Neuronal stem cell (in vitro differentiated cells): ENCODE data around the gene FAM20C.

Experiments used
- DNase-seq: peaks from one replicate; pipeline ENCODE4 v3.0.0-alpha.2; 2013; ENCODE audit warnings: low spot score
- H2AFZ ChIP-seq: one replicate; pipeline ENCODE4 v1.6.1; 2013; ENCODE audit warnings: mild to moderate bottlenecking, low read length, inconsistent platforms
- H2AK5ac ChIP-seq: 2 replicates; pipeline ENCODE4 v1.6.1; 2013; ENCODE audit warnings: low read depth, mild to moderate bottlenecking, inconsistent platforms, low read length, moderate library complexity, mixed read lengths
- H2BK120ac ChIP-seq: 2 replicates; pipeline ENCODE4 v1.6.1; 2013; ENCODE audit warnings: low read depth, mild to moderate bottlenecking, inconsistent platforms, low read length, moderate library complexity, mixed read lengths
- H2BK12ac ChIP-seq: one replicate; pipeline ENCODE4 v1.6.1; 2013; ENCODE audit warnings: low read length, inconsistent platforms
- H2BK15ac ChIP-seq: 2 replicates; pipeline ENCODE4 v1.6.1; 2013; ENCODE audit warnings: mild to moderate bottlenecking, low read length, inconsistent platforms, mixed read lengths
- H2BK5ac ChIP-seq: one replicate; pipeline ENCODE4 v1.6.1; 2013; ENCODE audit warnings: inconsistent platforms, mild to moderate bottlenecking, low read length, moderate library complexity
- H3K14ac ChIP-seq: one replicate; pipeline ENCODE4 v1.6.1; 2013; ENCODE audit warnings: low read length, inconsistent platforms
- H3K18ac ChIP-seq: 2 replicates; pipeline ENCODE4 v1.6.1; 2013; ENCODE audit warnings: low read length, inconsistent platforms
- H3K23ac ChIP-seq: 2 replicates; pipeline ENCODE4 v1.6.1; 2013; ENCODE audit warnings: low read depth, mild to moderate bottlenecking, mixed read lengths, low read length, inconsistent platforms; ENCODE audit not compliant: poor library complexity
- H3K27ac ChIP-seq: replicated peaks from 3 replicates; pipeline ENCODE4 v1.5.1; 2013; ENCODE audit warnings: low read length, inconsistent platforms
- H3K27me3 ChIP-seq, 3 experiments: 2 replicates each; pipeline ENCODE4 v1.6.1; 2013; ENCODE audit warnings: low read length in 3 of 3, mild to moderate bottlenecking in 2 of 3, inconsistent platforms in 1 of 3, low read depth in 1 of 3, mixed read lengths in 1 of 3, moderate library complexity in 1 of 3; ENCODE audit not compliant: control insufficient read depth in 3 of 3, insufficient read depth in 3 of 3
- H3K36me3 ChIP-seq, 2 donors: replicated peaks in 1 of 2; 2 replicates each; pipeline ENCODE4 v1.6.1; 2013; ENCODE audit warnings: low read length in 2 of 2; ENCODE audit not compliant: control insufficient read depth in 2 of 2, insufficient read depth in 2 of 2
- H3K4ac ChIP-seq: 2 replicates; pipeline ENCODE4 v1.6.1; 2013; ENCODE audit warnings: inconsistent platforms, mild to moderate bottlenecking, low read length, moderate library complexity
- H3K4me1 ChIP-seq, 2 donors: 1 replicate in 1 of 2; 2 replicates in 1 of 2; pipeline ENCODE4 v1.6.1; 2013; ENCODE audit warnings: low read length in 2 of 2, low read depth in 1 of 2; ENCODE audit not compliant: control insufficient read depth in 2 of 2, insufficient read depth in 1 of 2
- H3K4me2 ChIP-seq: one replicate; pipeline ENCODE4 v1.6.1; 2013; ENCODE audit warnings: mild to moderate bottlenecking, low read length, inconsistent platforms; ENCODE audit not compliant: insufficient read depth, poor library complexity, severe bottlenecking
- H3K4me3 ChIP-seq, 2 donors: 2 replicates each; pipeline ENCODE4 v1.5.1; 2013; ENCODE audit warnings: low read length in 2 of 2, mild to moderate bottlenecking in 2 of 2, inconsistent platforms in 1 of 2, moderate library complexity in 1 of 2
- H3K79me1 ChIP-seq: one replicate; pipeline ENCODE4 v1.6.1; 2013; ENCODE audit warnings: low read depth, mild to moderate bottlenecking, inconsistent platforms, low read length, moderate library complexity
- H3K9ac ChIP-seq: one replicate; pipeline ENCODE4 v1.6.1; 2013; ENCODE audit warnings: mild to moderate bottlenecking, low read depth, low read length, inconsistent platforms; ENCODE audit not compliant: poor library complexity
- H3K9me3 ChIP-seq, 2 donors: replicated peaks in 1 of 2; 2 replicates each; pipeline versions ENCODE3 to v1.6.1; 2013; ENCODE audit warnings: low read length in 2 of 2, mild to moderate bottlenecking in 2 of 2, inconsistent platforms in 1 of 2, low read depth in 1 of 2, mixed read lengths in 1 of 2, moderate library complexity in 1 of 2; ENCODE audit not compliant: control insufficient read depth in 2 of 2, insufficient read depth in 1 of 2
- H4K8ac ChIP-seq: one replicate; pipeline ENCODE4 v1.6.1; 2013; ENCODE audit warnings: low read depth, mild to moderate bottlenecking, inconsistent platforms, low read length, moderate library complexity
- H4K91ac ChIP-seq: one replicate; pipeline ENCODE4 v1.6.1; 2013; ENCODE audit warnings: low read length, low read depth, mild to moderate bottlenecking, inconsistent platforms; ENCODE audit not compliant: poor library complexity
- WGBS, 2 donors: extraction: QIAGEN DNeasy Blood & Tissue Kit; methylation state at CpG; one replicate each; pipeline ENCODE4 v1.1.7; 2013; ENCODE audit warnings: missing lambda C conversion rate in 2 of 2, mixed read lengths in 1 of 2; ENCODE audit not compliant: insufficient read length in 2 of 2, insufficient replicate concordance in 1 of 2; ENCODE audit errors: extremely low coverage in 2 of 2; 5-methylcytosine and 5-hydroxymethylcytosine counted together

Gene FAM20C

DNA sequence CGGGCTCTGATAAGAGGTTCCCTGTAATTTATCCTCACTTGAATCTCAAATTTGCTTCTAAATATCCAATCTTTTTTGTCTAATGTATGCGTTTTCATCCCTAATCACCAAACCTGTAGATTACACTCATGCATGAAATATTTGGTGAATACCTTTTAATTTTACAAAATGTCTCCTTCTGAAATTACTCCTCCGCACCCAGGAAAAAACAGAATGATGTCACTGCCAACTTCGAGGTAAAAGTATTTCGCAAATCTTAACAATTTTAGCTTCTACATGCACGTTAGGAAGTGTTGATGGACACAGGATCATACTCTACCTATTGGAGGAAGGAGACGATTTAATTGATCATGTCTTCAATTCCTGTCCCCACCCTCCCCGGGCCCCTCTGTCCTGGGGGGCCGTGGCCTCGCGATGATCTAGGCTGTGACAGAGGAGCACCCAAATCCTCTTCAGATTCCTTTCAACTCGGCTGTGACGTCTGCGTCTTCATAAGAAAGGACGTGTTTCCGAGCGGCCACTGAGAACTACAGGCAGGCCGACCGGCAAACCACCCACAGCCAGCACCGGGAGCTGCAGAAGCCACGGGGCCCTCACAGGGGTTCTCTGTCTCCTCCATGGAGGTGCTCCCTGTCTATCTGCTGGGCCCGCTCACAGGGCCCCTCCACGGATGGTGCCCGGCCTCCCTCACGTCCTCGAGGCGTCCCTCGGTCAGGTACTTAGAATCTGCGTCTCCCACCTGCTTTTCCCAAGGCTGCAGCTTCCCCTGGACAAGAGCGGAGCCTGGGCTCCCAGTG lies 8.7 kb upstream of the FAM20C start:
- Histone ChIP-seq H2AFZ (no peak overlapping the region), H3K4me1 (no peaks in the 10 kb centered on the region), H2AK5ac (no peak overlapping the region), H3K4ac (no peak overlapping the region), H2BK120ac (no peak overlapping the region), H3K18ac (no peak overlapping the region), H3K9me3 (no peaks in the 10 kb centered on the region), H3K27ac (no peak overlapping the region), H4K8ac (no peak overlapping the region), H4K91ac (no peak overlapping the region), H2BK12ac (no peak overlapping the region), H3K4me3 (no peak overlapping the region), H3K14ac (no peak overlapping the region), H2BK5ac (no peak overlapping the region), H3K4me2 (no peak overlapping the region), H3K23ac (no peak overlapping the region), H3K27me3 (peaks cover 0 to 80% (median 0%) of the 10 kb centered on the region in 3 experiments), H2BK15ac (no peak overlapping the region), H3K79me1 (peaks cover 3% of the 10 kb centered on the region), H3K36me3 (no peaks in the 10 kb centered on the region), H3K9ac (no peak overlapping the region)
- DNase-seq = no peak
- no CpG with 5 or more reads among the region's 30 CpGs for WGBS, 2 donors

- H2BK15ac ChIP-seq = no peak overlapping the region
- H4K91ac ChIP-seq = no peak overlapping the region
- H3K79me1 ChIP-seq = peaks cover 3% of the 10 kb centered on the region
- peak overlapping the region; percentile 40 for H3K23ac ChIP-seq
- no peak overlapping the region for H2BK5ac ChIP-seq
- H2AK5ac ChIP-seq = peak overlapping the region; percentile 51
- no peak overlapping the region for H3K4ac ChIP-seq
- no peak overlapping the region for H2AFZ ChIP-seq
- no peak overlapping the region for H3K4me3 ChIP-seq
- no peak for DNase-seq
- no peak overlapping the region for H2BK120ac ChIP-seq
- H3K9ac ChIP-seq = no peak overlapping the region
- peak overlapping the region; percentile 41 for H3K14ac ChIP-seq
- no CpG with 5 or more reads among the region's 27 CpGs for WGBS, 2 donors
- peak overlapping the region; percentile 78 for H3K18ac ChIP-seq
- H3K27ac ChIP-seq = no peak overlapping the region
- no peak overlapping the region for H2BK12ac ChIP-seq
- peaks cover 0 to 74% (median 0%) of the 10 kb centered on the region in 3 experiments for H3K27me3 ChIP-seq
- no peaks in the 10 kb centered on the region for H3K4me1 ChIP-seq
- H3K36me3 ChIP-seq = no peaks in the 10 kb centered on the region
- no peaks in the 10 kb centered on the region for H3K9me3 ChIP-seq
- H3K4me2 ChIP-seq = no peak overlapping the region
- no peak overlapping the region for H4K8ac ChIP-seq
These were observed 7.8 kb upstream of the FAM20C start for GRCh38 chr7:184294-185264.

DNA sequence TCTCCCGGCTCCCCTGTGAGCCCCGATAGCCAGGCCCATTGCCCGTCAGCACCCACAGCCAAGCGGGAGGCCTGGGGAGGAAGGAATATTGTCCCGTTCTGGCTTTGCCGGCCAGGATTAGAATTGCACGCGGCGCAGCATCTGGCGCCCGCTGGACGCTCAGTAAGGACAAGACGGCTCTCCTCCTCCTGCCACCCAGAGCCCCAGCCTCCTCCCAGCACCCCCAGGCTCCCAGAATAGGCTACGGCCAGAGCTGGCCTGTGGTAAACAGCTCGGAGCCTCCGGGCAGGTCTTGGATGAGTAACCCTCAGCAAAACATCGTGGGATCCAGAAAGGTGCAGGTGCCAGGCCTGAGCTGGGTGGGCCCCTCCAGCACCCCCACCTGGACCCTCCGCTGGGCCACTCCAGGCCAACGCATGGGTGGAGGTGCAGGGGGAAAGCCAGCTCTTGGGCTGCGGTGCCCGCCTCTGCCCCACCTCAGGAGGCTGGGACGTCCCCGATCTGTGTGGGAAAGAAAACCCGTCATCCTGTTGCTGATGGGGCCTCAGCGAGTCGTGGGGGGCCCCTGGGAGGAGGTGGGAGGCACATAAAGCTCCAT lies 5.8 kb upstream of the FAM20C start:
- Histone ChIP-seq H3K27me3 (peaks cover 0 to 73% (median 8%) of the 10 kb centered on the region in 3 experiments), H2BK5ac (no peak overlapping the region), H3K36me3 (no peaks in the 10 kb centered on the region), H4K8ac (no peak overlapping the region), H3K79me1 (no peaks in the 10 kb centered on the region), H3K4ac (no peak overlapping the region), H2BK12ac (no peak overlapping the region), H4K91ac (no peak overlapping the region), H2AFZ (no peak overlapping the region), H2BK15ac (peak overlapping the region; percentile 45), H3K14ac (no peak overlapping the region), H3K9ac (no peak overlapping the region), H3K4me3 (no peak overlapping the region), H2BK120ac (no peak overlapping the region), H3K4me1 (peaks cover 2 to 4% of the 10 kb centered on the region in 2 donors), H3K27ac (no peak overlapping the region), H3K18ac (peak overlapping the region; percentile 81), H2AK5ac (peak overlapping the region; percentile 78), H3K9me3 (no peaks in the 10 kb centered on the region), H3K23ac (no peak overlapping the region), H3K4me2 (no peak overlapping the region)
- no CpG with 5 or more reads among the region's 26 CpGs for WGBS, 2 donors
- no peak for DNase-seq
